ENCODE results near the gene ANTXR2.

ANTXR2 gene

GRCh38 chr4:79874197-79874596, 198.8 kb downstream of the ANTXR2 start:
- H3K27ac ChIP-seq (ENCODE audit: low read length): no peak overlapping the region
- no peak overlapping the region for H2AFZ ChIP-seq (ENCODE audit: low read length)
- no peak overlapping the region for H3K4me3 ChIP-seq (ENCODE audit: low read length)
- no peaks in the 10 kb centered on the region for H3K4me1 ChIP-seq (ENCODE audit: low read length)
- no peak overlapping the region for H3K4me2 ChIP-seq (ENCODE audit: low read depth, low read length)
- no peak overlapping the region for H3K9ac ChIP-seq (ENCODE audit: low read length)
- no peaks in the 10 kb centered on the region for H3K9me2 ChIP-seq (replicated peaks; ENCODE audit: insufficient read depth, low read length)
- H3K36me3 ChIP-seq (replicated peaks; ENCODE audit: insufficient read depth, low read length): no peaks in the 10 kb centered on the region
- DNase-seq: no peak
- TF ChIP-seq EZH2 (optimal IDR thresholded peaks at IDR 0.05; ENCODE audit: low read depth, low read length) (no peak), CTCF (IDR thresholded peaks at IDR 0.05; ENCODE audit: low read length) (no peak), EZH2phosphoT487 (IDR thresholded peaks at IDR 0.05; ENCODE audit: low read length) (no peak)
- H3K79me2 ChIP-seq (ENCODE audit: low read length): no peaks in the 10 kb centered on the region
- H4K20me1 ChIP-seq (ENCODE audit: insufficient read depth, low read length): no peaks in the 10 kb centered on the region
- no peaks in the 10 kb centered on the region for H3K9me3 ChIP-seq (replicated peaks; ENCODE audit: insufficient read depth, low read length)
- no peaks in the 10 kb centered on the region for H3K27me3 ChIP-seq (replicated peaks; ENCODE audit: insufficient read depth, low read length)
- no peaks in the 10 kb centered on the region for H3F3A ChIP-seq (ENCODE audit: insufficient read depth, low read length)

GRCh38 chr4:79872738-79873137, 200.3 kb downstream of the ANTXR2 start:
- Histone ChIP-seq H3K9me2 (replicated peaks; ENCODE audit: insufficient read depth, low read length) (no peaks in the 10 kb centered on the region), H3K27me3 (replicated peaks; ENCODE audit: insufficient read depth, low read length) (no peaks in the 10 kb centered on the region), H2AFZ (ENCODE audit: low read length) (no peak overlapping the region), H3K9ac (ENCODE audit: low read length) (no peak overlapping the region), H3K79me2 (ENCODE audit: low read length) (no peaks in the 10 kb centered on the region), H3K36me3 (replicated peaks; ENCODE audit: insufficient read depth, low read length) (no peaks in the 10 kb centered on the region), H3K27ac (ENCODE audit: low read length) (no peak overlapping the region), H3F3A (ENCODE audit: insufficient read depth, low read length) (no peaks in the 10 kb centered on the region), H3K9me3 (replicated peaks; ENCODE audit: insufficient read depth, low read length) (no peaks in the 10 kb centered on the region), H3K4me3 (ENCODE audit: low read length) (no peak overlapping the region), H4K20me1 (ENCODE audit: insufficient read depth, low read length) (no peaks in the 10 kb centered on the region), H3K4me1 (ENCODE audit: low read length) (no peaks in the 10 kb centered on the region), H3K4me2 (ENCODE audit: low read depth, low read length) (no peak overlapping the region)
- TF ChIP-seq EZH2phosphoT487 (IDR thresholded peaks at IDR 0.05; ENCODE audit: low read length) (no peak), EZH2 (optimal IDR thresholded peaks at IDR 0.05; ENCODE audit: low read depth, low read length) (no peak), CTCF (IDR thresholded peaks at IDR 0.05; ENCODE audit: low read length) (no peak)
- DNase-seq: no peak

- Histone ChIP-seq H3K9ac (ENCODE audit: low read length) (no peak overlapping the region), H3K27ac (ENCODE audit: low read length) (no peak overlapping the region), H3K4me1 (ENCODE audit: low read length) (no peaks in the 10 kb centered on the region), H2AFZ (ENCODE audit: low read length) (no peak overlapping the region), H3K4me3 (ENCODE audit: low read length) (no peak overlapping the region), H3K79me2 (ENCODE audit: low read length) (no peaks in the 10 kb centered on the region), H3K36me3 (replicated peaks; ENCODE audit: insufficient read depth, low read length) (no peaks in the 10 kb centered on the region), H3K4me2 (ENCODE audit: low read depth, low read length) (no peak overlapping the region), H3K27me3 (replicated peaks; ENCODE audit: insufficient read depth, low read length) (no peaks in the 10 kb centered on the region), H3F3A (ENCODE audit: insufficient read depth, low read length) (no peaks in the 10 kb centered on the region), H4K20me1 (ENCODE audit: insufficient read depth, low read length) (no peaks in the 10 kb centered on the region), H3K9me2 (replicated peaks; ENCODE audit: insufficient read depth, low read length) (no peaks in the 10 kb centered on the region), H3K9me3 (replicated peaks; ENCODE audit: insufficient read depth, low read length) (no peaks in the 10 kb centered on the region)
- TF ChIP-seq EZH2 (optimal IDR thresholded peaks at IDR 0.05; ENCODE audit: low read depth, low read length): no peak
- TF ChIP-seq CTCF (IDR thresholded peaks at IDR 0.05; ENCODE audit: low read length): no peak
- no peak for TF ChIP-seq EZH2phosphoT487 (IDR thresholded peaks at IDR 0.05; ENCODE audit: low read length)
- DNase-seq: no peak
Observed at GRCh38 chr4:79871961-79872360, 201.1 kb downstream of the ANTXR2 start.

All from MM.1S (cell line).